Activated CD4-positive, CD25-positive, alpha-beta regulatory T cell treated with anti-CD3 and anti-CD28 coated beads, Interleukin-2, amount 50 U/mL, for 24 hours (primary cell): Measurements from ENCODE around the gene GNG14.
A peak's percentile ranks its signal among the peaks of the same experiment; 100 is the strongest.
"Not testable (repeated sequence)": the region's sequence is repeated elsewhere in the genome, so short reads cannot be mapped to it uniquely, and the experiment has no call there.

ENCODE experiments used
- ATAC-seq, 2 donors: fragments of 150-1000 bp; cut with Tn5 transposase; one replicate each; pipeline ENCODE4 v1.10.0; 2021; ENCODE audit warnings: mild to moderate bottlenecking in 1 of 2, moderate library complexity in 1 of 2

The GNG14 gene

DNA sequence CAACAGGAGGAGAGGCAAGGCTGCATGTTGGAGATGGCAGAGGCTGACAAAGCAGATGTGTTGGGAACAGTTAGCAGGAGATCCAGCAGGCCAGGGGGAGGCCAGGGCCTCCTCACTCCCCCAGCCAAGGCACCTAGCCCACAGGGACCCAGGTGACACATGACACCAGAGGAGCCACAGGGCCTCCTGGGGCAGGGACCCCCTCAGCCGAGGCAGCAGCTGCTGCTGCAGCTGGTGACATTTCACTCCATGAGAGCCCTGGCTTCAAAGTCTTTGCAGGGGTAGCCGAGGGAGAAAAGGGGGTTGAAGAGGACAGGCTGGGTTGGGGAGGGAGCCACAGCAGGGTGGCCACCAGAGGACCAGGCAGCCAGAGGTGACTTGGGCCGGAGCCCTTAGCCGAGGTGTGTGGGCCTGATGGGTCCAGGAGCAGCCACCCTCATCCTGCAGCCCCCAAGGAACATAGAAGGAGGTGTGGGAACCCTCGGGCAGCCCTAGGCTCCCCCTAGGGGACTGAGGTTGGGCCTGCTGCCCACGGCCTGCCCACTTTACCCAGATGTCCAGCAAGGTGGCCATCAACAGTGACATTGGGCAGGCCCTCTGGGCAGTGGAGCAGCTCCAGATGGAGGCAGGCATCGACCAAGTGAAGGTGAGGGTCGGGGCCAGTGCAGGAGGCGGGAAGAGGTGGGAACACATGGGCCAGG, at the start of gene GNG14:
GNG14 (plus strand) TSS at position 503 of the 701 bp plus-strand sequence; CDS start at position 554, 51 bp downstream.
- no peak for ATAC-seq

DNA sequence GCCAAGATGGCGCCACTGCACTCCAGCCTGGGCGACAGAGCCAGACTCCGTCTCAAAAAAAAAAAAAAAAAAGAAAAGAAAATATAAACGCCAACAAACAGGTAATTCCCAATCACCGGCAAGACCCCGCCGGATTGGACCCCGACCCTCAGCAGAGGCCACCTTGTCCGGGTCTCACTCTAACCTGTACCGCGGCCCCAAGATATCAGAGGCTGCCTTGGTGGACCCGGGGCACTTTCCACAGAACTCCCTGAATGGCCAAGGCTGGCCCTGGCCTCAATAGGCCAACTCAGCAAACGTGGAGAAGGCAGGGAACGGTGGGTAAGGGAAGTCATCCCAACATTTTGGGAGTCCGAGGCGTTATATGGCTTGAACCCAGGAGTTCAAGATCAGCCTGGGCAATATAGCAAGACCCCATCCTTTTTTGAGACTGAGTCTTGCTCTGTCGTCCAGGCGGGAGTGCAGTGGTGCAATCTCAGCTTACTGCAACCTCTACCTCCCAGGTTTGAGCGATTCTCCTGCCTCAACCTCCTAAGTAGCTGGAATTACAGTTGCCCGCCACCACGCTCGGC, 49.1 kb upstream of the GNG14 start:
- ATAC-seq, result no peak

DNA sequence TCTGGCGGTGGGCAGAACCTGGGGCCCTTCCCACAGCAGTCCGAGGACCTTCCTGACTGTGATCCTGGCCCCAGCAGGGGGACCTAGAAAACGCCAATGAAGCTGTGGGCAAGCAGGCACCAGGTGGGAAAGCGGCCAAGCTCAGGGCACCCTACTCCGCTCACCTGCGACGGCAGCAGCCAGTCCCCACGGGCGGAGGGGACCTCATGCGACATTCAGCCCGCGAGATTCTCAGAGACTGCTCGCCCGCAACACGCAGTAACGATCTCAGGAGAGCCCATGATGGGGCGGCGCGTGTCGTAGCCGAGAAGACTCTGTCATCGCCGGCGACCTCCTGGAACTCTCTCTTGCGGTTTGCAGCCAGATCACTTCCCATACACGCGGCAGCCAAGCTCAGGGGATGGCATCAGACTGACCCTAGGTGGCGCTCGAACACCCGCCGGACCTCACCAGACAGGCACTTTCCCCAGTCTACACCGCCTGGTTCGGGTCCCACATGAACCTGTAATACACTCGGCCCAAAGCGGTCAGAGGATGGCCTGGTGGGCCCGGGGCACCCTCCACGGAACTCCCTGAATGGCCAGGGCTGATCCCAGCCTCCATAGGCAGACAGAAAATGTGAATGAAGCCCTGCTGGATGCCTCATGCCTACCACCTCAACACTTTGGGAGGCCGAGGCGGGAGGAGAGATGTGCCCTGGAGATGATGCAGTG, 47.7 kb upstream of the GNG14 start:
- ATAC-seq, result peak; percentile 96 to 97

DNA sequence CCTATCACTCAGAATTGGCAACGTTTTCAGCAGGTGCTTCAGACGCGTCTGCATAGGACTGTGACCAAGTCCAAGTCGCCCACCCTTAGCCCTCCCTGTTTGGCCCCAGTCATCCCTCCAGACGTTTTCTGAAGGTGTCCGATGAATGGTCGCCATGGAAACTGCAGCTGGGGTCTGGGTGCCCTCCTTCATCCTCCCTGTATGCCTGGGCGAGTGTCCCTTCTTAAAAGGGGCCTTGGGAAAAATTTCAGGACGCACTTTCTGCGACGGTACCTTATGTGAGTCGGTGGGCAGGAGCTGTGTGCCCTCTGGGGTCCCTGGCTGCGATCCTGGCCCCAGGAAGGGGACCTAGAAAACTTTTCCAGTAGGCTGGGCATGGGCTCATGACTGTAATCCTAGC, 46.3 kb upstream of the GNG14 start:
- ATAC-seq, result no peak

GRCh38 chr19:12642506-12642905, 45.3 kb upstream of the GNG14 start:
- ATAC-seq, result no peak

DNA sequence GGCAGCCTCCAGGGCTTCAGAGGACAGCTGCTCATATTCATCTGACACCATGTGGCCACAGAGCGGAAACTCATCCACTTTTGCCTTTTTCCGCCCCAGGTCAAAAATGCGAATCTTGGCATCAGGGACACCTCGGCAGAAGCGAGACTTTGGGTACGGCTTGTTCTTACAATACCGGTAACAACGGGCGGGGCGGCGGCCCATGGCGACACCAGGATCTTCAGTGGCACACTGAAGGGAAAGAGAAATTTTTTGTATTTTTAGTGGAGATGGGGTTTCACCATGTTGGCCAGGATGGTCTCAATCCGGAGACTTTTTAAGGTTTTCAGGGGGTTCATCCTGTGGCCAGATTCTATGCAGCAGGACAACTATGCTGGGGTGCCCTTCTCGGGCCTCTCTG, 44.1 kb upstream of the GNG14 start:
- ATAC-seq, result not testable (repeated sequence)

- ATAC-seq, result no peak
Measured at GRCh38 chr19:12646551-12646950, 41.2 kb upstream of the GNG14 start.

DNA sequence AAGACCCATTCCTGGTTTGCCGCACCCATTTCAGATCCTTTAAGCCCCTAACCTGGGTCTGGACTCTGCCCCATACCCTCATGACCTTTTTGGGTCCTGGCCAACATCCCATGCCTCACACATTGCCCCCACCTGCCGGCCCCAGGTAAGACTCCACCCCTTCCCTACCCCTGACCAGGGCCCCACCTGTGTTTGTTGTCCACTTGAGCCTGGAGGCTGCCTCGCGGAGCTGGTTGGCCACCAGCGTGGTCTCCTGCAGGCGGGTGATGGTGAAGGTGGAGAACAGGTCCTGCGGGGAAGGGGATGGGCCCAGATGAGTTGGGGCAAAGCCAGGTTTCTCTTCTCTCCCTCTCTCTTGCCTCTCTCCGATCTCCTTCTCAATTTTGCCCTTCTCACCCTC, 40.8 kb upstream of the GNG14 start:
- no peak for ATAC-seq

DNA sequence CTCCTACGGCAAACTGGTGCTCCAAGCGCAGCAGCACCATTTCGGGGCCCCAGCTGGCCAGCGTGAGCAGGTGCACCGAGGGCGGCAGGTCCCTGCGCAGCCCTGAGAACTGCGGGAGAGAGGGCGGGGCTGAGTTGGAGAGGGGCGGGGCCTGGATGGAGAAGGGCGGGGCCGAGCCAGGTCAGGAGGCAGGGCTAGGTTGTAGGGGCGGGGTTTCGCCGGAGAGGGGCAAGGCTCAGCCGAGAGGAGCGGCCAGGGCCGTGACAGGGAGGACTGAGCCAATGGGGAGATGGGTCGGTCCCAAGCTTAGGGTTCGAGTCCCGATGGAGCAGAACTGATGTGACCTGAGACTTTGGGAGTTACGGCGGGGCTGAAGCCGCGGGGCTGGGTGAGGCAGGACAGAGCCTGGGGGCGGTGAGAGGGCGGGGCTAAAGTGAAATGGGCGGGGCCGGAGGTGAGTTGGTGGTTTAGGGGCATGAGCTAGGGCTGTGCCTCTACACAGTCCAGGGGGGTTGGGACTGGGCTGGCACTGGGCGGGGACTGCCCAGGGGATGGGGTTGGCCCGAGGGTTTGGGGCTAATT, 40.2 kb upstream of the GNG14 start:
- ATAC-seq, result peak; percentile 46 to 56

GRCh38 chr19:12648088-12648487, 39.7 kb upstream of the GNG14 start:
- no peak for ATAC-seq

- no peak for ATAC-seq
Measured at GRCh38 chr19:12649941-12650340, 37.9 kb upstream of the GNG14 start.

GRCh38 chr19:12652219-12652618, 35.6 kb upstream of the GNG14 start:
- ATAC-seq, result no peak

GRCh38 chr19:12655546-12655945, 32.3 kb upstream of the GNG14 start:
- ATAC-seq, result no peak

DNA sequence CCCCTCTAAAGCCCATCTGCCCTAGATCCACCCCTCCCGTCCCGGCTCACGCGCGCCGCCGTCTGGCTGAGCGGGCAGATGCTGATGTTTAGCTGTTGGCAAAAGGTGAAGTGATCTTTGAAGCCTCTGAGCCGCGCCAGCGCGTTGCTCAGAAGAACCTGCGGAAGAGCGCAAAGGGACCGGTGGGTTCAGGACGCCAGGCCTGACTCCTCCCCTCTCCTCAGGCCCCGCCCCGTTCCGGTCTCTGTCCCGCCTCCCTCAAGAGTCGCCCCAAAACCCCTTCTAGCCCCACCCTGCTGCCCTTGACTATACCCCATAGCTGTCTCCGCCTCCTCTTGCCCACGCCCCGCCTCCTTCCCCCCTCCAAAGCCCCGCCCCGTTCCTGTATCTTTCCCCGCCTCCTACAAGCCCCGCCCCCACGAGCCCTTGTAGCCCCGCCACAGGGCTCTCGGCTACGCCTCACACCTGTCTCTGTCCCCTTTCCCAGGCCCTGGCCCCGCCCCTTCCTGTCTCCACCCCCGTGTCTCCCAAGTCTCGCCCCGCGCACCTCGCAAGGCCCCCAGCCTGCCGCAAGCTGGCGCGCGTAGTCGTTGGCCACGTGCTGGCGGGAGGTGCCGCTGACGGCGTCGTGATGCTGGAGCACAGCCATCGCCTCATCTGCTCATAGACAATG, 30.8 kb upstream of the GNG14 start:
- ATAC-seq, result peak in 1 of 2 donors; percentile 21

DNA sequence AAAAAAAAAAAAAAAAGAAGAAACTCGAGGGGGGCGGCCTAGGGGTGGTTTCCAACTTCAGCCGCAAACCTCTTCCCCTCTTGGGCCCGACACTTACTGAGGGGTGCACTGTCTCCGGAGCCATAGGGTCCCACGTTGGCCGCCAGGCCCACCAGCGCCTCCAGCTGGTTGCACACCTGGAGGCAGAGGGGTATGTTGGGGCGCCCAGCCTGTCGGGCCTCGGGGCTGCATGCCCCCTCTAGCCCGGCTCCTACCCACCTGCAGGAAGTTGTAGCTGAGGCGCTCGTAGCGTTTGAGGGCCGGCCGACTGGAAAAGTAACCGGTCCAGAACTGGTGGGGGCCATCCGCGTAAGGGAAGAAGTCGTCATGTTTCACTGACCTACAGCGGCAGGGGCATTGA, 29.8 kb upstream of the GNG14 start:
- ATAC-seq, result no peak

DNA sequence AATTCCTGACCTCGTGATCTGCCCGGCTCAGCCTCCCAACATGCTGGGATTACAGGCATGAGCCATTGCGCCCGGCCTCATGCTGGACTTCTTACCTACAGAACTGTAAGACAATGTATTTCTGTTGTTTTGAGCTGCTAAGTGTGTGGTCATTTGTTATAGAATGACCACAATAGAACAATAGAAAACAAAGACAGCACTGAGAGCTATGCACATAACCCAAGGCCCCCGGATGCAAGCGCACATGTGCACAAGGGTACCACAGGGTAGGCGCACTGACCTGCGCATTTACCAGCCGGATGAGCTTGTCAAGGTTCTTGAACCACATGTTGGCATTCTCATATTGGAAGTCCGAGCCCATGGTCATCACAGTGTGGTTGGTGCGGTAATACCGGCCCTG, 26.8 kb upstream of the GNG14 start:
- ATAC-seq, result no peak

DNA sequence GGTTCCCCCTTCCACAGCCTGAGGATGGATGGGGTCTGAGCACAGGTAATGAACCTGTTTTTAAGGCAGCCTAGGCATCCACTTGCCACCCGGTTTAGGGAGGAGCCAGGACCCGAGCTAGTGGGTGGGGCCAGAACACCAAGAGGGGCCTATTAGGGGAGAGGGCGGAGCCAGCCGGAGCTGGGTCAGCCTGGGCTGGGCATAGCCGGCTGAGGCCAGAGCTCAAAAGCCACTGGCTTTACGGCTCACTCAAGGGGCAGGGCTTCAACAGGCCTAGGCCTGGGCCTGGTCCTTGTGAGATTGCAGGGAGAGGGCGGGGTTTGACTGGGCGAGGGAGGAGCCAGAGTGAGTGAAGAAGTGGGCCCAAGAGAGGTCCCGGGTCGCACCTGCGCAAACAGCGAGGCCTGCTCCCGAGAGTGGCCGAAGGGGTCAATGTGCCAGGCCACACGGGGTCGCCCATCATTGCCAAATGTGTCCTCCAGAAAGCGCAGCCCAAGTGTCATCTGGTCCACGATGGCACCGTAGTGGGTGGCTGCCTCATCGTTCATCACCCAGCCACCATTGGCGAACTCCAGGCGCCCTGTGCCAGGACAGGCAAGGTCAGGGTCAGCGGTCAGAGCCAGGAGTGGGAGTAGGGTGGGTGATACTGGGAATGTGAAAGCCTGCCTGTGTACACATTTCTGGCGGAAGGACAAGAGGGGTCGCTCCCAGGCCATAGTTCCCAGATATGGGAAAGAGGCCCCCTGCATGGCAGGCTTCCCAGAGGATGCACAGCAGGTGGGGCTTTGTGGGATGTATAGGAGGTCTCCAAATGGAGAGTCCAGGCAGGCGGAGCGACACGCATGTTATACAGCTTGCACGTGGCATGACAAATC, 23.2 kb upstream of the GNG14 start:
- ATAC-seq, result no peak

GRCh38 chr19:12665281-12665573, 22.6 kb upstream of the GNG14 start:
- peak; percentile 27 to 32 for ATAC-seq

GRCh38 chr19:12665671-12666264, 22.0 kb upstream of the GNG14 start:
- ATAC-seq, result peak in 1 of 2 donors; percentile 9

DNA sequence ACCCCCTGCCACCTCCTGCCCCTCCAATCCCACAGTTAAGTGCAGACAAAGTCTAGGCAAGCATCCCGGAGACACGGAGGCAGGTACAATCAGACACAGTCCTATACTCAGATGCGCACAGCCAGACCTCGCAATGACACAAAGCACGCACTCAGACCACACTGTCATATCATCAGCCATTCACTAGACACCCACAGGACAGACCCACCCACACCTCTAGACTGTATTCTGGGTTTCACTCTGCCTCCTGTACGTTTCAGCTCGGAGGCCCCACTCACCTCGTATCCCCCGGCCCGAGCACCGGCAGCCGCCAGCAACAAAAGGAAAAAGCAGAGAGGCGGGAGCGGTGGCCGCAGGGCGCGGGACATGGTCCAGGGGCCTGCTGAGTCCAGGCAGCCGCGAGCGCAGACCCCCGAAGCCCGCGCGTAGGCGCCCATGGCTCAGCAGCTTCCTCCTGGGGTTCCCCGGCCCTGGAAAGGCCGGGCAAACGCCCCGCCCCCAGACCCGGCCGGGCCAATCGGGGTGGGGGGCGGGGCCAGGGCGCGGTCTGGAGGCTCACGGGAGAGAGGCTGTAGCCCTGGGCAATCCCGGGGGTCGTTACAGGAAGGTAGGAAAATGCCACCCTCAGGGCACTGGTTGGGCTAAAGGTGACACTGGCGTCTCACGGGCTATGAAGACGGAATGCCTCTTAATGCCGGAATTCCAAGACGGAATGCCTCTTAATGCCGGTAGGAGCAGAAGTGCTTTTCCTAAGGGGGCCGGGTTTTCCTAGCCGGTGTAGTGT, 21.3 kb upstream of the GNG14 start, which contains the start of the genes MAN2B1 and WDR83:
MAN2B1 (minus strand) TSS at position 478 of the 784 bp plus-strand sequence; CDS start at position 437, 41 bp downstream.
WDR83 (plus strand) TSS at position 543 of the 784 bp plus-strand sequence. CDS start 2,984 bp downstream, outside the sequence.
- ATAC-seq, result peak; percentile 83 to 85
